Loucy (cell line): ENCODE measurements around the gene RBFOX2.

ENCODE experiments used
- H2AFZ ChIP-seq: fragments of 200-600 bp; sonication (generic); 2 replicates; pipeline ENCODE4 v1.6.0; 2016; ENCODE audit warnings: antibody characterized with exemption, mild to moderate bottlenecking, low read length, moderate library complexity
- H3F3A ChIP-seq: fragments of 200-600 bp; 2 replicates; pipeline ENCODE4 v1.6.0; 2016; ENCODE audit warnings: antibody characterized with exemption, low read depth, mild to moderate bottlenecking
- H3K27me3 ChIP-seq: fragments of 200-600 bp; sonication (generic); 2 replicates; pipeline ENCODE4 v1.6.1; 2014; ENCODE audit warnings: low read length, mild to moderate bottlenecking; ENCODE audit not compliant: insufficient read depth, poor library complexity, severe bottlenecking
- H3K36me3 ChIP-seq: fragments of 200-600 bp; sonication (generic); 2 replicates; pipeline ENCODE4 v1.6.1; 2016; ENCODE audit warnings: low read length; ENCODE audit not compliant: insufficient read depth
- H3K4me1 ChIP-seq: fragments of 200-600 bp; sonication (generic); 2 replicates; pipeline ENCODE4 v1.5.1; 2014; ENCODE audit warnings: low read length, mild to moderate bottlenecking; ENCODE audit not compliant: insufficient read depth, poor library complexity, severe bottlenecking
- H3K4me2 ChIP-seq: fragments of 200-600 bp; sonication (generic); 2 replicates; pipeline ENCODE4 v1.6.0; 2014; ENCODE audit warnings: antibody characterized with exemption, low read length, low read depth, mild to moderate bottlenecking; ENCODE audit not compliant: poor library complexity, severe bottlenecking
- H3K4me3 ChIP-seq: fragments of 200-600 bp; sonication (generic); 2 replicates; pipeline ENCODE4 v1.5.1; 2014; ENCODE audit warnings: low read length, mild to moderate bottlenecking, mixed read lengths; ENCODE audit not compliant: poor library complexity, severe bottlenecking
- H3K79me2 ChIP-seq: fragments of 200-600 bp; sonication (generic); 2 replicates; pipeline ENCODE4 v1.6.1; 2014; ENCODE audit warnings: low read length; ENCODE audit not compliant: insufficient read depth
- H3K9ac ChIP-seq: fragments of 200-600 bp; sonication (generic); 2 replicates; pipeline ENCODE4 v1.6.0; 2014; ENCODE audit warnings: mild to moderate bottlenecking, low read depth, low read length, moderate library complexity; ENCODE audit not compliant: poor library complexity, severe bottlenecking
- H3K9me2 ChIP-seq: fragments of 200-600 bp; sonication (generic); replicated peaks from 2 replicates; pipeline ENCODE4 v1.6.1; 2016; ENCODE audit warnings: low read depth, low read length, mixed read lengths
- H3K9me3 ChIP-seq: fragments of 200-600 bp; sonication (generic); 2 replicates; pipeline ENCODE4 v1.6.1; 2014; ENCODE audit warnings: mild to moderate bottlenecking, antibody characterized with exemption, low read length, low read depth; ENCODE audit not compliant: insufficient read depth
- H4K20me1 ChIP-seq: fragments of 200-600 bp; sonication (generic); 2 replicates; pipeline ENCODE4 v1.6.0; 2014; ENCODE audit warnings: antibody characterized with exemption, low read length, mild to moderate bottlenecking; ENCODE audit not compliant: insufficient read depth, poor library complexity, severe bottlenecking
- CTCF ChIP-seq: fragments of 200-600 bp; sonication (generic); conservative IDR thresholded peaks from 2 replicates; pipeline ENCODE4 v1.5.1; 2014; ENCODE audit warnings: mild to moderate bottlenecking, antibody characterized with exemption, low read length
- EZH2phosphoT487 ChIP-seq: fragments of 200-600 bp; IDR thresholded peaks from 2 replicates; pipeline ENCODE4 v1.6.1; 2018; ENCODE audit warnings: antibody characterized with exemption, mild to moderate bottlenecking, moderate library complexity, borderline replicate concordance

Gene RBFOX2

GRCh38 chr22:35910926-35911325, 117.7 kb downstream of the RBFOX2 start:
- no peak overlapping the region for H3K9ac ChIP-seq
- H3K79me2 ChIP-seq = 0 out of 2 replicates have a peak, but pooled peaks cover 3% of the 10 kb centered on the region
- no peaks in the 10 kb centered on the region for H3K36me3 ChIP-seq
- no peak overlapping the region for H3K4me2 ChIP-seq
- no peaks in the 10 kb centered on the region for H4K20me1 ChIP-seq
- no peaks in the 10 kb centered on the region for H3K27me3 ChIP-seq
- no peaks in the 10 kb centered on the region for H3K9me2 ChIP-seq
- peaks cover 55% of the 10 kb centered on the region for H3K4me1 ChIP-seq
- no peaks in the 10 kb centered on the region for H3F3A ChIP-seq
- H3K9me3 ChIP-seq = no peaks in the 10 kb centered on the region
- no peak overlapping the region for H3K4me3 ChIP-seq
- no peak overlapping the region for H2AFZ ChIP-seq
- TF ChIP-seq EZH2phosphoT487 (no peak), CTCF (no peak)

DNA sequence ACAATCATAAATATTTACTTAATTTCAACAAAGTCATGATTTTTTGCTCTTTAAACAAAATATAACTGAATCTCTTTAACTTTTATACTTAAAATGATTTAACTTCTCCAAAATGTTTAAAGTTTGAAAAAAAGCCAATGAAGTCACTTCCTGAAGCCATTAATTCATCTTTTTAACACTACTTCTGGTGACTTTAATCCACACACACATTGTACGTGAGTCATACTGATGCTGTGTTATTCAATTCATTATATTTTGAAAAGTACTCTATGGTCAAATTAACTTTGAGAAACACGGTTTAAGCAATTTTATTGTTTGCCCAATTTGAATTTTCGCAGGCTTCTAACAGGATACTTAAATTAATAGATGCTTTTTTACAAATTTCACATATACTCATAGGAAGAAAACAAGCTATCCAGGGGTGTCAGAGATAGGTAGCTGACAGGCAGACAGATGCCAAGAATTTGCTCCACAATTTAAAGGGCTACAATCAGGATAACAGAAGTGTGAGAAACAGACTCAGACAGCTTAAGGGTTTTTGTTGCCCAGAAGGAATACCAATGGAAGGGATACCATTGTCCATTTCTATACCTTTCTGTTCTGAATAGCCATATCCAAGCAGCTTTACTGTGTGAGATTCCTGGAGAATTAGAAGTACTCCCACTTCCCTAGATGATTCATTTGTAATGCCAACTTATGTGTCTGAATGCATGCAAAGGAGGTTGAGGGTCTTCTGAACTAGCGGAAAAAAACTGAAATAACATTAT, 118.4 kb downstream of the RBFOX2 start:
- no peaks in the 10 kb centered on the region for H3K36me3 ChIP-seq
- 0 out of 2 replicates have a peak, but pooled peaks cover 3% of the 10 kb centered on the region for H3K79me2 ChIP-seq
- H3K9ac ChIP-seq = no peak overlapping the region
- H3F3A ChIP-seq = no peaks in the 10 kb centered on the region
- H3K27me3 ChIP-seq = no peaks in the 10 kb centered on the region
- no peaks in the 10 kb centered on the region for H3K9me2 ChIP-seq
- H3K4me3 ChIP-seq = no peak overlapping the region
- H3K9me3 ChIP-seq = no peaks in the 10 kb centered on the region
- peaks cover 48% of the 10 kb centered on the region for H3K4me1 ChIP-seq
- no peak overlapping the region for H2AFZ ChIP-seq
- no peaks in the 10 kb centered on the region for H4K20me1 ChIP-seq
- H3K4me2 ChIP-seq = no peak overlapping the region
- TF ChIP-seq CTCF = no peak
- no peak for TF ChIP-seq EZH2phosphoT487

GRCh38 chr22:35905894-35906293, 122.7 kb downstream of the RBFOX2 start:
- H2AFZ ChIP-seq = no peak overlapping the region
- TF ChIP-seq CTCF = no peak
- no peak for TF ChIP-seq EZH2phosphoT487
- no peak overlapping the region for H3K4me3 ChIP-seq
- H3F3A ChIP-seq = peaks cover 13% of the 10 kb centered on the region
- no peaks in the 10 kb centered on the region for H3K36me3 ChIP-seq
- no peaks in the 10 kb centered on the region for H3K27me3 ChIP-seq
- H3K79me2 ChIP-seq = peaks cover 7% of the 10 kb centered on the region
- H3K4me2 ChIP-seq = no peak overlapping the region
- H3K4me1 ChIP-seq = peaks cover 46% of the 10 kb centered on the region
- no peak overlapping the region for H3K9ac ChIP-seq
- no peaks in the 10 kb centered on the region for H3K9me2 ChIP-seq
- H4K20me1 ChIP-seq = no peaks in the 10 kb centered on the region
- H3K9me3 ChIP-seq = no peaks in the 10 kb centered on the region
